CD8-positive, alpha-beta memory T cell (primary cell): Measurements from ENCODE around the gene ONECUT2. TPM values are rescaled to one million over a fixed set of nuclear protein-coding genes. Genes with fewer than 3 reads are reported as not detected.
"Not testable (repeated sequence)": the region's sequence is repeated elsewhere in the genome, so short reads cannot be mapped to it uniquely, and the experiment has no call there.

ENCODE experiments used
- CTCF ChIA-PET: fragments of 350-600 bp; sonication (Branson Sonifier 250); formaldehyde crosslinking; loops from one replicate; lab custom pipeline; 2021; ENCODE audit warnings: antibody characterized with exemption; lab: Charles Lee
- POLR2A ChIA-PET: fragments of 350-600 bp; sonication (Branson Sonifier 250); formaldehyde crosslinking; loops from one replicate; lab custom pipeline; 2021; ENCODE audit warnings: antibody characterized with exemption; lab: Charles Lee
- DNase-seq, 5 donors: peaks; one replicate each; pipeline versions ENCODE4 v3.0.0 to v3.0.0-alpha.2; 2020 to 2022; ENCODE audit warnings: mixed read lengths in 1 of 5
- H3K27ac ChIP-seq: one replicate; pipeline ENCODE4 v1.7.0; 2013; ENCODE audit warnings: low read depth, mild to moderate bottlenecking, low read length, moderate library complexity
- H3K27me3 ChIP-seq: 2 replicates; pipeline ENCODE4 v1.7.0; 2013; ENCODE audit warnings: low read length, mild to moderate bottlenecking; ENCODE audit not compliant: insufficient read depth, poor library complexity, severe bottlenecking
- H3K36me3 ChIP-seq: 2 replicates; pipeline ENCODE4 v1.7.0; 2013; ENCODE audit warnings: mild to moderate bottlenecking, low read length, moderate library complexity; ENCODE audit not compliant: insufficient read depth
- H3K4me1 ChIP-seq: 2 replicates; pipeline ENCODE4 v1.7.0; 2013; ENCODE audit warnings: mild to moderate bottlenecking, low read length, moderate library complexity; ENCODE audit not compliant: insufficient read depth
- H3K4me3 ChIP-seq: 2 replicates; pipeline ENCODE4 v1.7.0; 2013; ENCODE audit warnings: mild to moderate bottlenecking, low read length
- H3K9me3 ChIP-seq: 2 replicates; pipeline ENCODE4 v1.7.0; 2013; ENCODE audit warnings: mild to moderate bottlenecking, low read length
- H3K27ac Mint-ChIP-seq, 8 donors: one replicate each; pipeline ENCODE4 v1.8.0; 2020 to 2021; ENCODE audit warnings: mixed read lengths in 8 of 8, mild to moderate bottlenecking in 6 of 8, inconsistent platforms in 3 of 8, moderate library complexity in 3 of 8
- H3K27me3 Mint-ChIP-seq, 2 donors: one replicate each; pipeline ENCODE4 v1.8.0; 2020 to 2021; ENCODE audit warnings: mixed read lengths in 2 of 2, mild to moderate bottlenecking in 1 of 2, moderate library complexity in 1 of 2
- H3K36me3 Mint-ChIP-seq, 3 donors: one replicate each; pipeline ENCODE4 v1.8.0; 2020 to 2021; ENCODE audit warnings: mixed read lengths in 3 of 3, inconsistent platforms in 1 of 3, mild to moderate bottlenecking in 1 of 3
- H3K4me1 Mint-ChIP-seq, 3 donors: one replicate each; pipeline ENCODE4 v1.8.0; 2020 to 2021; ENCODE audit warnings: mixed read lengths in 3 of 3, inconsistent platforms in 1 of 3, mild to moderate bottlenecking in 1 of 3
- H3K4me3 Mint-ChIP-seq, 7 donors: one replicate each; pipeline ENCODE4 v1.8.0; 2020 to 2021; ENCODE audit warnings: mixed read lengths in 7 of 7, mild to moderate bottlenecking in 6 of 7, moderate library complexity in 4 of 7, inconsistent platforms in 2 of 7
- H3K9me3 Mint-ChIP-seq, 5 donors: one replicate each; pipeline ENCODE4 v1.8.0; 2020 to 2022; ENCODE audit warnings: mixed read lengths in 5 of 5, mild to moderate bottlenecking in 3 of 5, moderate library complexity in 2 of 5, inconsistent platforms in 1 of 5
- polyA plus RNA-seq: library from polyadenylated mRNA; unstranded; fragments of 300-500 nt; fragmentation: Illumina TruSeq; gene quantifications from one replicate; pipeline ENCODE4 v1.2.3, GENCODE V29; 2021
- total RNA-seq, 2 experiments: library from RNA; stranded (reverse); gene quantifications; one replicate each; pipeline ENCODE4 v1.2.3, GENCODE V29; 2021

ONECUT2 gene
- total RNA-seq (not detected), polyA plus RNA-seq (not detected)

- Histone ChIP-seq H3K27me3 (peaks cover 75% of the 10 kb centered on the region), H3K36me3 (no peaks in the 10 kb centered on the region), H3K27ac (no peak within 1 kb of the TSS), H3K4me1 (peaks cover 12% of the 10 kb centered on the region), H3K4me3 (peak within 1 kb of the TSS; percentile 34), H3K9me3 (no peaks in the 10 kb centered on the region)
- Mint-ChIP-seq H3K27ac (no peak within 1 kb of the TSS), H3K36me3 (no peaks in the 10 kb centered on the region), H3K9me3 (peaks cover 0 to 18% (median 8%) of the 10 kb centered on the region in 5 donors), H3K4me1 (peaks cover 33 to 49% (median 33%) of the 10 kb centered on the region in 3 donors), H3K27me3 (peaks cover 78 to 88% of the 10 kb centered on the region in 2 donors), H3K4me3 (peak within 1 kb of the TSS in 6 of 7 donors; percentile 53 to 81 (median 66))
- CTCF ChIA-PET: no interaction called here
- peak in 4 of 5 donors; percentile 10 to 36 (median 20) for DNase-seq
- POLR2A ChIA-PET: no interaction called here
These were observed at the start of gene ONECUT2 for GRCh38 chr18:57434536-57435494. TSS of gene ONECUT2 (plus strand) at chr18:57435374. CDS start at chr18:57435717, 343 bp downstream.

DNA sequence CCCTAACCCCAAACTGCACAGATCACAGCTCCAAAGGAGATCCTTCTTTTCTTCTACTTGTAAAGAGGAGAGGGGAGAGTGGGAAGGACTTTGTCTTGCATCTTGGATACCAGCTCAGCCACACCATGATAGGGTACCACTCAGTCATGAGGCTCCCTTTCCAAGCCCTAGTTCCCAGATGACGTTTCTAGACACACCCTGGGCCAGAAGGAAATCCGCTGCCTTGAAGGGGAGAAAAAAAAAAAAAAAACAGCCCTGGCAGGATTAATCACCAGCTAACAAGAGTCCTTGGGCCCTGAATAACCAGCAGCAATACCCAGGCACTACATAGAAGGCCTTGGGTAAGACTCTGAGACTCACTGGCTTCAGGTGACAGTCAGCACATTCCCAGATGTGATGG is 45.9 kb upstream of the ONECUT2 start:
- Histone ChIP-seq H3K27me3 (no peaks in the 10 kb centered on the region), H3K4me1 (no peaks in the 10 kb centered on the region), H3K27ac (no peak overlapping the region), H3K9me3 (no peaks in the 10 kb centered on the region), H3K4me3 (no peak overlapping the region), H3K36me3 (no peaks in the 10 kb centered on the region)
- Mint-ChIP-seq H3K9me3 (peaks cover 2 to 10% (median 4%) of the 10 kb centered on the region in 5 donors), H3K27me3 (peaks cover 6 to 21% of the 10 kb centered on the region in 2 donors), H3K4me1 (no peaks in the 10 kb centered on the region), H3K4me3 (no peak overlapping the region), H3K36me3 (no peaks in the 10 kb centered on the region), H3K27ac (no peak overlapping the region)
- POLR2A ChIA-PET: no interaction called here
- CTCF ChIA-PET: no interaction called here
- DNase-seq: no peak

DNA sequence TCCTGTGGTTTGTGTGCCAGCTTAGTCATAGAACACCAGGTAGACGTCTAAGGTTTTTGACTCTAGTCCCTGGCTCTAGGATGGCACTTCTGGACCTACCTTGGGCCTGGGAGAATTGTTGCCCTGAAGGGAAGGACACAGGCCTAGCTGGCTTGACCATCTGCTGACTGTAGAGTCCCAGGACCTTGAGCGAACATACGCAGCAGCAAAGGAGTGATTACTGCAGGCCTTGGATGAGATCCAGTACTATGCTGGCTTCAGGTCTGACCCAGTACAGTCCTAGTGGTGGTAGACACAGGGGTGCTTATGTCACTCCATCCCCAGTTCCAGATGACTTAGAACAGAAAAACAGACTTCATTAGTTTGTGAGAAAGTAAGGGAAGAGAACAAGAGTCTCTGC is 45.1 kb upstream of the ONECUT2 start:
- H3K9me3 ChIP-seq: no peaks in the 10 kb centered on the region
- peaks cover 7 to 21% of the 10 kb centered on the region in 2 donors for H3K27me3 Mint-ChIP-seq
- H3K4me1 ChIP-seq: no peaks in the 10 kb centered on the region
- POLR2A ChIA-PET: no interaction called here
- no peak overlapping the region for H3K27ac Mint-ChIP-seq
- no peak for DNase-seq
- no peak overlapping the region for H3K27ac ChIP-seq
- H3K36me3 Mint-ChIP-seq: no peaks in the 10 kb centered on the region
- H3K9me3 Mint-ChIP-seq: peaks cover 4 to 10% (median 7%) of the 10 kb centered on the region in 5 donors
- CTCF ChIA-PET: no interaction called here
- H3K27me3 ChIP-seq: no peaks in the 10 kb centered on the region
- no peak overlapping the region for H3K4me3 ChIP-seq
- H3K4me3 Mint-ChIP-seq: no peak overlapping the region
- H3K36me3 ChIP-seq: no peaks in the 10 kb centered on the region
- no peaks in the 10 kb centered on the region for H3K4me1 Mint-ChIP-seq

DNA sequence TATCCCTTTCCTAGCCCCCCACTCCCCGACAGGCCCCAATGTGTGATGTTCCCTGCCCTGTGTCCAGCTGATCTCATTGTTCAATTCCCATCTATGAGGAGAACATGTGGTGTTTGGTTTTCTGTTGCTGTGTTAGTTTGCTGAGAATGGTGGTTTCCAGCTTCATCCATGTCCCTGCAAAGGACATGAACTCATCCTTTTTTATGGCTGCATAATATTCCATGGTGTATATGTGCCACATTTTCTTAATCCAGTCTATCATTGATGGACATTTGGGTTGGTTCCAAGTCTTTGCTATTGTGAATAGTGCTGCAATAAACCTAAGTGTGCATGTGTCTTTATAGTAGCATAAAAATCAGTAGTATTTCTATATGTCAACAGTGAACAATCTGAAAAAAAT is 40.4 kb upstream of the ONECUT2 start:
- DNase-seq, H3K27me3 ChIP-seq, H3K9me3 ChIP-seq, CTCF ChIA-PET, H3K27ac Mint-ChIP-seq, H3K4me3 Mint-ChIP-seq, H3K36me3 ChIP-seq, H3K4me1 Mint-ChIP-seq, H3K4me1 ChIP-seq, POLR2A ChIA-PET, H3K4me3 ChIP-seq, H3K27ac ChIP-seq, H3K36me3 Mint-ChIP-seq, H3K27me3 Mint-ChIP-seq: not testable (repeated sequence)
- H3K9me3 Mint-ChIP-seq: peaks cover 3 to 14% (median 10%) of the 10 kb centered on the region in 5 donors

GRCh38 chr18:57396831-57397230 is 38.3 kb upstream of the ONECUT2 start:
- DNase-seq, H3K27me3 Mint-ChIP-seq, H3K4me3 ChIP-seq, H3K27ac Mint-ChIP-seq, POLR2A ChIA-PET, H3K4me1 ChIP-seq, H3K36me3 ChIP-seq, H3K27ac ChIP-seq, H3K4me3 Mint-ChIP-seq, H3K27me3 ChIP-seq, CTCF ChIA-PET, H3K36me3 Mint-ChIP-seq, H3K9me3 ChIP-seq, H3K4me1 Mint-ChIP-seq: not testable (repeated sequence)
- peaks cover 3 to 14% (median 5%) of the 10 kb centered on the region in 5 donors for H3K9me3 Mint-ChIP-seq

DNA sequence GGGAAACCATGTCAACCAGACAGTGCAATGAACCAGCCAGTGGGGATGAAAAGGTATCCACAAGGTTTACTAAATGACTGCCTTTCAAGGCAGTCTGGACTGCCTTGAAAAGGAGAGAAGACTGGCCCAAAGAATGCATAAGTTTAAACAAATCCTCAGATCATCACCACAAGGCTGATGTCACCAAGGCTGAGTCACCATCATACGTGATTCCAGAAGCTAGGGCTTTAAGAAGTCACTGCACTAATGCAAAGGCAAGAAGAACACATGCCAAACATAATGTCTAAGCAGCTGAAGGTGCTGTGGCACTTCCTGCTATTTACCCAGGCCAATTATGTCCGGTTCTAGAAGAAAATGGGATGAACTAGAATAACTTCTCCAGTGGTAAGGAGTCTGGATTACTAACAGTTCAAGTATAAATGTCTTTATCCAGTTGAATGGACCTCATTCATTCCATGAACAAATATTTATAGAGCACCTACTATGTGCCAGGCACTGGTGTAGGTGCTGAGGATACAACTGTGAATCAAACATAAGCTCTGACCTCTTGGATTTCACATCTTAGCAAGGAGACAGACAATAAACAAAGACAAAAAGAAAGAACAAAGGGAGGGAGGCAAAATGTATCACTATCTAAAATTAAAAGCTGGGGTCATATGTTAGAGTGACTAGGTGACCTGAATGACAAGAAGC is 37.6 kb upstream of the ONECUT2 start:
- no peaks in the 10 kb centered on the region for H3K4me1 Mint-ChIP-seq
- DNase-seq: no peak
- Histone ChIP-seq H3K9me3 (no peaks in the 10 kb centered on the region), H3K27me3 (no peaks in the 10 kb centered on the region), H3K4me1 (no peaks in the 10 kb centered on the region), H3K36me3 (no peaks in the 10 kb centered on the region), H3K27ac (no peak overlapping the region), H3K4me3 (no peak overlapping the region)
- H3K9me3 Mint-ChIP-seq: peaks cover 3 to 14% (median 5%) of the 10 kb centered on the region in 5 donors
- H3K36me3 Mint-ChIP-seq: no peaks in the 10 kb centered on the region
- peaks cover 0 to 5% of the 10 kb centered on the region in 2 donors for H3K27me3 Mint-ChIP-seq
- ChIA-PET POLR2A (no interaction called here), CTCF (no interaction called here)
- no peak overlapping the region for H3K27ac Mint-ChIP-seq
- H3K4me3 Mint-ChIP-seq: no peak overlapping the region

DNA sequence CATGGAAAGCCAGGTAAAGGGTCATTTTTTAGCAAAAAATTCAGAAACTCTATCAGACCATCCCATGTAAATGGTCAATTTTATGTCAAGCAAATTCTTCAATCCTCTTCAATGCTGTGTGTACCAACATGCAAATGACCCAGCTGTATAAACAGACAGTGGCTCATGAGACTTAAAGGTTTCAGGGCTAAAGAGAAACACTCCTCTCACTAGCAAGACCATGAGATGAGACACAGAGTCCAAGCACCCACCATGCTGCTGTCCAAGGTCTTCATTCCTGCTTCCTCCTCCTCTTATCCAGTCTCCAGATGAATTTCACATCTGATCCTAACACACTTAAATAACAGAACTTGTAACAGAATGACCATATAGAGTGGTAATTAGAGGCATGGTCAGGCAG is 30.8 kb upstream of the ONECUT2 start:
- H3K36me3 ChIP-seq: no peaks in the 10 kb centered on the region
- H3K27ac ChIP-seq: no peak overlapping the region
- ChIA-PET CTCF (no interaction called here), POLR2A (no interaction called here)
- Mint-ChIP-seq H3K36me3 (no peaks in the 10 kb centered on the region), H3K9me3 (peaks cover 0 to 6% (median 3%) of the 10 kb centered on the region in 5 donors), H3K4me1 (no peaks in the 10 kb centered on the region), H3K27me3 (peaks cover 2 to 12% of the 10 kb centered on the region in 2 donors), H3K27ac (no peak overlapping the region), H3K4me3 (no peak overlapping the region)
- no peaks in the 10 kb centered on the region for H3K4me1 ChIP-seq
- H3K4me3 ChIP-seq: no peak overlapping the region
- DNase-seq: no peak
- H3K27me3 ChIP-seq: no peaks in the 10 kb centered on the region
- no peaks in the 10 kb centered on the region for H3K9me3 ChIP-seq

- CTCF ChIA-PET: no interaction called here
- H3K9me3 ChIP-seq: no peaks in the 10 kb centered on the region
- no peaks in the 10 kb centered on the region for H3K36me3 ChIP-seq
- Mint-ChIP-seq H3K4me3 (no peak overlapping the region), H3K4me1 (no peaks in the 10 kb centered on the region), H3K27me3 (peaks cover 3 to 14% of the 10 kb centered on the region in 2 donors), H3K27ac (no peak overlapping the region), H3K9me3 (peaks cover 3 to 10% (median 3%) of the 10 kb centered on the region in 5 donors), H3K36me3 (no peaks in the 10 kb centered on the region)
- POLR2A ChIA-PET: no interaction called here
- DNase-seq: no peak
- H3K27ac ChIP-seq: no peak overlapping the region
- no peak overlapping the region for H3K4me3 ChIP-seq
- H3K27me3 ChIP-seq: no peaks in the 10 kb centered on the region
- H3K4me1 ChIP-seq: no peaks in the 10 kb centered on the region
These were observed 25.5 kb upstream of the ONECUT2 start for GRCh38 chr18:57409650-57410049.
